Measurements from ENCODE around the gene FRMPD4. TPM values are rescaled to one million over a fixed set of nuclear protein-coding genes. Genes with fewer than 3 reads are reported as not detected.

Gene FRMPD4
- total and polyA plus RNA-seq, 2 experiments from 2014 or later = 0.19 to 0.80 TPM

- no peak for TF ChIP-seq ZNF462 (CRISPR knock-in tag; IDR thresholded peaks at IDR 0.05)
- TF ChIP-seq REST (IDR thresholded peaks at IDR 0.05; ENCODE audit: unreplicated experiment) = no peak
- TF ChIP-seq CTCF (conservative IDR thresholded peaks at IDR 0.05; ENCODE audit: low read depth in 2 of 2) = no peak
- no peak for TF ChIP-seq ZNF114 (CRISPR knock-in tag; IDR thresholded peaks at IDR 0.05)
Observed at GRCh38 chrX:12434493-12434892, 296.2 kb downstream of the FRMPD4 start (continued).

Measured in GM23338 (cell line).